Breast epithelium (tissue), 4 donors: Measurements from ENCODE around the gene BRIP1. TPM values are rescaled to one million over a fixed set of nuclear protein-coding genes. Genes with fewer than 3 reads are reported as not detected.

Source experiments
- DNase-seq, 2 donors: peaks; one replicate each; pipeline ENCODE4 v3.0.0-alpha.2; 2019; ENCODE audit warnings: low spot score in 2 of 2
- H3K27ac ChIP-seq, 2 donors: fragments of 200-600 bp; sonication (generic) in 1 of 2; one replicate each; pipeline ENCODE4 v1.5.1; 2016 to 2019; ENCODE audit warnings: mild to moderate bottlenecking in 1 of 2
- H3K27me3 ChIP-seq, 2 donors: fragments of 200-600 bp; sonication (generic) in 1 of 2; one replicate each; pipeline versions ENCODE4 v1.5.1 to v1.6.0; 2017 to 2019; ENCODE audit warnings: control low read depth in 1 of 2, mild to moderate bottlenecking in 1 of 2
- H3K36me3 ChIP-seq: fragments of 200-600 bp; one replicate; pipeline ENCODE4 v1.5.1; 2019
- H3K4me1 ChIP-seq, 2 donors: fragments of 200-600 bp; sonication (generic); one replicate each; pipeline ENCODE4 v1.5.1; 2016 to 2019; ENCODE audit warnings: control low read depth in 1 of 2
- H3K4me3 ChIP-seq, 3 donors: fragments of 200-600 bp; sonication (generic); 1 replicate in 2 of 3; 2 replicates in 1 of 3; pipeline ENCODE4 v1.5.1; 2016 to 2019; ENCODE audit warnings: mild to moderate bottlenecking in 3 of 3, moderate library complexity in 2 of 3
- H3K9me3 ChIP-seq, 2 donors: fragments of 200-600 bp; sonication (generic) in 1 of 2; one replicate each; pipeline ENCODE4 v1.5.1; 2016 to 2019; ENCODE audit warnings: control low read depth in 1 of 2
- CTCF ChIP-seq, 3 donors: fragments of 450-650 bp; IDR thresholded peaks; one replicate each; pipeline ENCODE4 v1.5.1; 2016 to 2017; ENCODE audit warnings: antibody characterized with exemption in 3 of 3, mild to moderate bottlenecking in 3 of 3, moderate library complexity in 3 of 3
- POLR2A ChIP-seq: fragments of 450-650 bp; IDR thresholded peaks from one replicate; pipeline ENCODE4 v1.6.1; 2016; ENCODE audit warnings: antibody characterized with exemption, mild to moderate bottlenecking, moderate library complexity
- POLR2AphosphoS5 ChIP-seq, 3 donors: sonication (generic); formaldehyde crosslinking; IDR thresholded peaks; one replicate each; pipeline ENCODE4 v1.6.1; 2017; ENCODE audit warnings: antibody characterized with exemption in 3 of 3
- intact Hi-C: fragments of 100-400 bp; cut with DNase I; formaldehyde crosslinking; loops from one replicate; pipeline ENCODE4 v1.15.1; 2023; ENCODE audit warnings: low total_unique reads
- total RNA-seq, 3 donors: library from RNA; depleted of rRNA; stranded (reverse); fragments of >200 nt; gene quantifications; one replicate each; pipeline ENCODE4 v1.1.0, GENCODE V29; 2016

Gene BRIP1
- total RNA-seq, 3 donors from 2014 or later = 0.33 to 1.0 (median 0.48) TPM

- no peak for DNase-seq
- TF ChIP-seq POLR2A (no peak), POLR2AphosphoS5 (IDR thresholded peaks at IDR 0.05) (no peak), CTCF (IDR thresholded peaks at IDR 0.05) (no peak)
- intact Hi-C loops = no loop called here
- no peaks in the 10 kb centered on the region for H3K9me3 ChIP-seq
- no peaks in the 10 kb centered on the region for H3K27me3 ChIP-seq
- H3K27ac ChIP-seq = no peak overlapping the region
- no peaks in the 10 kb centered on the region for H3K36me3 ChIP-seq
- H3K4me1 ChIP-seq = no peaks in the 10 kb centered on the region
- no peak overlapping the region for H3K4me3 ChIP-seq
Measured at GRCh38 chr17:61641715-61642114, 221.6 kb downstream of the BRIP1 start.

GRCh38 chr17:61641084-61641483 lies 222.2 kb downstream of the BRIP1 start:
- no peaks in the 10 kb centered on the region for H3K27me3 ChIP-seq
- H3K36me3 ChIP-seq = no peaks in the 10 kb centered on the region
- no peaks in the 10 kb centered on the region for H3K9me3 ChIP-seq
- no peaks in the 10 kb centered on the region for H3K4me1 ChIP-seq
- H3K4me3 ChIP-seq = no peak overlapping the region
- no peak for TF ChIP-seq CTCF (IDR thresholded peaks at IDR 0.05)
- TF ChIP-seq POLR2A = no peak
- TF ChIP-seq POLR2AphosphoS5 (IDR thresholded peaks at IDR 0.05) = no peak
- no peak for DNase-seq
- intact Hi-C loops = no loop called here
- no peak overlapping the region for H3K27ac ChIP-seq

GRCh38 chr17:61639818-61640217 lies 223.5 kb downstream of the BRIP1 start:
- Histone ChIP-seq H3K36me3 (no peaks in the 10 kb centered on the region), H3K9me3 (peaks cover 0 to 9% of the 10 kb centered on the region in 2 donors), H3K4me1 (no peaks in the 10 kb centered on the region), H3K27ac (no peak overlapping the region), H3K27me3 (no peaks in the 10 kb centered on the region), H3K4me3 (no peak overlapping the region)
- no peak for TF ChIP-seq POLR2A
- no peak for TF ChIP-seq CTCF (IDR thresholded peaks at IDR 0.05)
- no peak for DNase-seq
- intact Hi-C loops = no loop called here

GRCh38 chr17:61638087-61638486 lies 225.2 kb downstream of the BRIP1 start:
- intact Hi-C loops = no loop called here
- Histone ChIP-seq H3K4me1 (no peaks in the 10 kb centered on the region), H3K27ac (no peak overlapping the region), H3K27me3 (no peaks in the 10 kb centered on the region), H3K4me3 (no peak overlapping the region), H3K9me3 (peaks cover 0 to 10% of the 10 kb centered on the region in 2 donors), H3K36me3 (no peaks in the 10 kb centered on the region)
- no peak for DNase-seq
- TF ChIP-seq CTCF (IDR thresholded peaks at IDR 0.05) = no peak
- TF ChIP-seq POLR2A = no peak
- no peak for TF ChIP-seq POLR2AphosphoS5 (IDR thresholded peaks at IDR 0.05)

GRCh38 chr17:61635913-61636432 lies 227.4 kb downstream of the BRIP1 start:
- H3K27me3 ChIP-seq = no peaks in the 10 kb centered on the region
- peaks cover 0 to 10% of the 10 kb centered on the region in 2 donors for H3K9me3 ChIP-seq
- intact Hi-C loops = no loop called here
- H3K36me3 ChIP-seq = no peaks in the 10 kb centered on the region
- no peak for DNase-seq
- no peak overlapping the region for H3K27ac ChIP-seq
- TF ChIP-seq CTCF (IDR thresholded peaks at IDR 0.05) = peak; percentile 32 to 62 (median 44)
- TF ChIP-seq POLR2A = no peak
- H3K4me1 ChIP-seq = no peaks in the 10 kb centered on the region
- no peak overlapping the region for H3K4me3 ChIP-seq
